ENCODE results near the gene TRIM71.
"Not testable (repeated sequence)": the region's sequence is repeated elsewhere in the genome, so short reads cannot be mapped to it uniquely, and the experiment has no call there.

Gene TRIM71

GRCh38 chr3:32817558-32818228, at the start of gene TRIM71:
Gene TRIM71 (plus strand): TSS chr3:32817997. CDS start chr3:32818081, 84 bp downstream.
- DNase-seq (ENCODE audit: extremely low read depth, low read depth) = no peak
- H3K4me3 ChIP-seq (replicated peaks; ENCODE audit: low read depth, low read length) = peak within 1 kb of the TSS; percentile 27
- no peak for TF ChIP-seq CTCF (IDR thresholded peaks at IDR 0.05; ENCODE audit: low read depth, low read length, missing control alignments)

GRCh38 chr3:32778389-32778788, 39.4 kb upstream of the TRIM71 start:
- no peak for DNase-seq (ENCODE audit: extremely low read depth, low read depth)
- no peak overlapping the region for H3K4me3 ChIP-seq (replicated peaks; ENCODE audit: low read depth, low read length)
- no peak for TF ChIP-seq CTCF (IDR thresholded peaks at IDR 0.05; ENCODE audit: low read depth, low read length, missing control alignments)

- no peak for DNase-seq (ENCODE audit: extremely low read depth, low read depth)
- H3K4me3 ChIP-seq (replicated peaks; ENCODE audit: low read depth, low read length) = no peak overlapping the region
- no peak for TF ChIP-seq CTCF (IDR thresholded peaks at IDR 0.05; ENCODE audit: low read depth, low read length, missing control alignments)
These were observed 37.6 kb upstream of the TRIM71 start for GRCh38 chr3:32780071-32780734.

- TF ChIP-seq CTCF (IDR thresholded peaks at IDR 0.05; ENCODE audit: low read depth, low read length, missing control alignments) = no peak
- DNase-seq (ENCODE audit: extremely low read depth, low read depth) = no peak
- peak overlapping the region; percentile 56 for H3K4me3 ChIP-seq (replicated peaks; ENCODE audit: low read depth, low read length)
These were observed 37.0 kb upstream of the TRIM71 start for GRCh38 chr3:32780735-32781210.

GRCh38 chr3:32781211-32781968, 36.4 kb upstream of the TRIM71 start:
- peak overlapping the region; percentile 56 for H3K4me3 ChIP-seq (replicated peaks; ENCODE audit: low read depth, low read length)
- peak; percentile 36 for DNase-seq (ENCODE audit: extremely low read depth, low read depth)
- peak; percentile 82 for TF ChIP-seq CTCF (IDR thresholded peaks at IDR 0.05; ENCODE audit: low read depth, low read length, missing control alignments)

GRCh38 chr3:32781969-32782270, 35.9 kb upstream of the TRIM71 start:
- DNase-seq (ENCODE audit: extremely low read depth, low read depth); H3K4me3 ChIP-seq (replicated peaks; ENCODE audit: low read depth, low read length): not testable (repeated sequence)

GRCh38 chr3:32782407-32782806, 35.4 kb upstream of the TRIM71 start:
- DNase-seq (ENCODE audit: extremely low read depth, low read depth) = no peak
- H3K4me3 ChIP-seq (replicated peaks; ENCODE audit: low read depth, low read length) = no peak overlapping the region
- TF ChIP-seq CTCF (IDR thresholded peaks at IDR 0.05; ENCODE audit: low read depth, low read length, missing control alignments) = no peak
